ENCODE data around the gene NFYA. TPM values are rescaled to one million over a fixed set of nuclear protein-coding genes. Genes with fewer than 3 reads are reported as not detected.

Gene NFYA
- total RNA-seq, 2 experiments from 2014 or later = 23.5 to 47.9 TPM

GRCh38 chr6:41093729-41094128 is 21.0 kb downstream of the NFYA start:
- Histone ChIP-seq H3K4me3 (ENCODE audit: low read depth, low read length, poor library complexity, severe bottlenecking) (no peak overlapping the region), H3K4me2 (ENCODE audit: low read length) (no peak overlapping the region), H4K20me1 (ENCODE audit: insufficient read depth, low read length) (peaks cover 5% of the 10 kb centered on the region), H3K4me1 (ENCODE audit: insufficient read depth, low read length, poor library complexity, severe bottlenecking) (no peaks in the 10 kb centered on the region), H3K27ac (ENCODE audit: low read depth, low read length, poor library complexity, severe bottlenecking) (no peak overlapping the region), H3K79me2 (ENCODE audit: insufficient read depth, low read depth, low read length) (no peaks in the 10 kb centered on the region), H3K9me2 (ENCODE audit: insufficient read depth, low read length) (no peaks in the 10 kb centered on the region), H2AFZ (ENCODE audit: low read length) (no peak overlapping the region), H3K36me3 (ENCODE audit: insufficient read depth, low read length) (peaks cover 100% of the 10 kb centered on the region), H3K9me3 (ENCODE audit: low read length) (no peaks in the 10 kb centered on the region)
- BruUV-seq (replicated peaks) = no TSS peak
- DNase-seq (ENCODE audit: low spot score) = no peak
- ChIA-PET POLR2A (interaction anchor here (2.0 kb wide), 1 partner anchor 89 kb away, joined by 7 read pairs; no protein-coding TSS in a partner anchor), CTCF (ENCODE audit: unreplicated experiment) (interaction anchor here (0.8 kb wide), 1 partner anchor 88 kb away, joined by 4 read pairs; no protein-coding TSS in a partner anchor)
- TF ChIP-seq EZH2phosphoT487 (IDR thresholded peaks at IDR 0.05; ENCODE audit: borderline replicate concordance, low read depth, low read length) (no peak), CTCF (conservative IDR thresholded peaks at IDR 0.05; ENCODE audit: low read length) (no peak)
- intact Hi-C loops (cut with micrococcal nuclease; ENCODE audit: unreplicated experiment) = loop anchor here (2.0 kb wide), 1 partner anchor 225 kb away; no protein-coding TSS in a partner anchor

- ChIA-PET POLR2A (no interaction called here), CTCF (ENCODE audit: unreplicated experiment) (no interaction called here)
- Histone ChIP-seq H3K4me2 (ENCODE audit: low read length) (no peak overlapping the region), H3K36me3 (ENCODE audit: insufficient read depth, low read length) (peaks cover 95% of the 10 kb centered on the region), H2AFZ (ENCODE audit: low read length) (no peak overlapping the region), H3K79me2 (ENCODE audit: insufficient read depth, low read depth, low read length) (no peaks in the 10 kb centered on the region), H3K9me2 (ENCODE audit: insufficient read depth, low read length) (no peaks in the 10 kb centered on the region), H3K4me3 (ENCODE audit: low read depth, low read length, poor library complexity, severe bottlenecking) (no peak overlapping the region), H3K9me3 (ENCODE audit: low read length) (no peaks in the 10 kb centered on the region), H3K27ac (ENCODE audit: low read depth, low read length, poor library complexity, severe bottlenecking) (no peak overlapping the region), H4K20me1 (ENCODE audit: insufficient read depth, low read length) (peaks cover 3% of the 10 kb centered on the region), H3K4me1 (ENCODE audit: insufficient read depth, low read length, poor library complexity, severe bottlenecking) (no peaks in the 10 kb centered on the region)
- no peak for DNase-seq (ENCODE audit: low spot score)
- intact Hi-C loops (cut with micrococcal nuclease; ENCODE audit: unreplicated experiment) = no loop called here
- TF ChIP-seq EZH2phosphoT487 (IDR thresholded peaks at IDR 0.05; ENCODE audit: borderline replicate concordance, low read depth, low read length) (no peak), CTCF (conservative IDR thresholded peaks at IDR 0.05; ENCODE audit: low read length) (no peak)
- no TSS peak for BruUV-seq (replicated peaks)
Measured at GRCh38 chr6:41097467-41098090, 24.8 kb downstream of the NFYA start.

GRCh38 chr6:41098366-41098765 is 25.6 kb downstream of the NFYA start:
- POLR2A ChIA-PET = interaction anchor here (1.0 kb wide), 1 partner anchor 26 kb away, joined by 3 read pairs; the partner anchor contains the start of gene OARD1
- no peaks in the 10 kb centered on the region for H3K79me2 ChIP-seq (ENCODE audit: insufficient read depth, low read depth, low read length)
- H3K4me2 ChIP-seq (ENCODE audit: low read length) = no peak overlapping the region
- H3K9me3 ChIP-seq (ENCODE audit: low read length) = no peaks in the 10 kb centered on the region
- no peak overlapping the region for H3K4me3 ChIP-seq (ENCODE audit: low read depth, low read length, poor library complexity, severe bottlenecking)
- intact Hi-C loops (cut with micrococcal nuclease; ENCODE audit: unreplicated experiment) = no loop called here
- no peak for TF ChIP-seq CTCF (conservative IDR thresholded peaks at IDR 0.05; ENCODE audit: low read length)
- no peak for TF ChIP-seq EZH2phosphoT487 (IDR thresholded peaks at IDR 0.05; ENCODE audit: borderline replicate concordance, low read depth, low read length)
- peaks cover 87% of the 10 kb centered on the region for H3K36me3 ChIP-seq (ENCODE audit: insufficient read depth, low read length)
- H3K27ac ChIP-seq (ENCODE audit: low read depth, low read length, poor library complexity, severe bottlenecking) = no peak overlapping the region
- no peaks in the 10 kb centered on the region for H3K4me1 ChIP-seq (ENCODE audit: insufficient read depth, low read length, poor library complexity, severe bottlenecking)
- no peaks in the 10 kb centered on the region; the same call in 1 of the 2 replicates for H4K20me1 ChIP-seq (ENCODE audit: insufficient read depth, low read length)
- BruUV-seq (replicated peaks) = TSS peak; percentile 45
- no peak overlapping the region for H2AFZ ChIP-seq (ENCODE audit: low read length)
- CTCF ChIA-PET (ENCODE audit: unreplicated experiment) = no interaction called here
- H3K9me2 ChIP-seq (ENCODE audit: insufficient read depth, low read length) = no peaks in the 10 kb centered on the region
- DNase-seq (ENCODE audit: low spot score) = no peak

Measured in OCI-LY7 (cell line).